K562 (cell line): ENCODE data around the gene KLK15. TPM values are rescaled to one million over a fixed set of nuclear protein-coding genes. Genes with fewer than 3 reads are reported as not detected.
A peak's percentile ranks its signal among the peaks of the same experiment; 100 is the strongest.

Experiments used
- ARID4B ChIP-seq: sonication (generic); formaldehyde crosslinking; IDR thresholded peaks from 2 replicates; pipeline ENCODE4 v1.8.0; 2022; ENCODE audit warnings: mild to moderate bottlenecking, missing genetic modification reagents
- FOXK1 ChIP-seq: sonication (generic); formaldehyde crosslinking; IDR thresholded peaks from 2 replicates; pipeline ENCODE4 v1.8.0; 2022; ENCODE audit warnings: missing genetic modification reagents, mild to moderate bottlenecking, borderline replicate concordance
- HDAC8 ChIP-seq: fragments of 450-650 bp; IDR thresholded peaks from 2 replicates; pipeline ENCODE4 v1.6.1; 2016; ENCODE audit warnings: mild to moderate bottlenecking, missing genetic modification characterization, moderate library complexity, missing compliant biosample characterization
- JUND ChIP-seq, 2 experiments: IDR thresholded peaks; 2 replicates in 1 of 2; 3 replicates in 1 of 2; pipeline ENCODE4 v1.6.1; 2011; ENCODE audit warnings: borderline replicate concordance in 2 of 2, low read depth in 2 of 2, low read length in 2 of 2, improper control_type of control experiment in 1 of 2, missing biosample characterization in 1 of 2, missing genetic modification characterization in 1 of 2, missing genetic modification reagents in 1 of 2
- PHF8 ChIP-seq: fragments of 200-600 bp; sonication (generic); IDR thresholded peaks from 2 replicates; pipeline ENCODE4 v1.6.1; 2012; ENCODE audit warnings: mixed run types, mild to moderate bottlenecking, inconsistent platforms, low read length, moderate library complexity, borderline replicate concordance
- REST ChIP-seq, 2 experiments: fragments of 450-650 bp; formaldehyde crosslinking in 1 of 2; IDR thresholded peaks; 2 replicates each; pipeline versions ENCODE4 v1.4.0 to v1.6.1; 2014 to 2020; ENCODE audit warnings: mild to moderate bottlenecking in 2 of 2, borderline replicate concordance in 1 of 2, low read depth in 1 of 2
- SIRT6 ChIP-seq: IDR thresholded peaks from one replicate; pipeline ENCODE4 v1.6.1; 2012; ENCODE audit warnings: low read depth, mild to moderate bottlenecking, control low read depth, inconsistent platforms, low read length, moderate library complexity
- TFAP4 ChIP-seq: sonication (generic); formaldehyde crosslinking; IDR thresholded peaks from 2 replicates; pipeline ENCODE4 v1.8.0; 2022; ENCODE audit warnings: missing genetic modification reagents, mild to moderate bottlenecking, moderate library complexity, borderline replicate concordance
- polyA plus RNA-seq, 8 experiments: library from polyadenylated mRNA; depleted of rRNA in 4 of 8; stranded (reverse) in 5 of 8; unstranded in 3 of 8; fragments of >200 nt; fragmentation: Nextera tagmentation in 2 of 8; fragmentation: Illumina TruSeq in 1 of 8; extraction: Ambion mirVana in 2 of 8; extraction: Trizol in 1 of 8; gene quantifications; 2 replicates each; pipeline versions ENCODE4 v1.2.1 to v1.2.3, GENCODE V29; 2011 to 2014; ENCODE audit warnings: inconsistent platforms in 1 of 8, missing spikeins in 1 of 8
- total RNA-seq, 7 experiments: library from RNA; depleted of rRNA in 6 of 7; stranded (reverse); fragments of >200 nt in 6 of 7; fragmentation: Illumina TruSeq in 2 of 7; extraction: Trizol in 2 of 7; gene quantifications; 2 replicates each; pipeline versions ENCODE4 v1.2.1 to v1.2.3, GENCODE V29; 2011 to 2021; ENCODE audit warnings: low replicate concordance in 1 of 7

KLK15 gene
- total and polyA plus RNA-seq, 9 of the 15 experiments (the other 6 are each of a cell fraction or from before 2014, with no cell fraction given): not detected

- peak; percentile 69; the same call in 1 of the 2 replicates for TF ChIP-seq REST (IDR thresholded peaks at IDR 0.05; ENCODE audit: borderline replicate concordance)
- peak; percentile 6; the same call in 1 of the 2 replicates for TF ChIP-seq REST (CRISPR knock-in tag; IDR thresholded peaks at IDR 0.05; ENCODE audit: low read depth)
- TF ChIP-seq HDAC8 (tag): no peak
- TF ChIP-seq TFAP4 (CRISPR knock-in tag): peak; percentile 50; the same call in 1 of the 2 replicates
- TF ChIP-seq ARID4B (CRISPR knock-in tag): 0 out of 2 replicates have a peak, but pooled peaks have one; percentile 53
- TF ChIP-seq FOXK1: no peak
- no peak for TF ChIP-seq JUND (IDR thresholded peaks at IDR 0.05; ENCODE audit: borderline replicate concordance, low read depth, low read length)
- no peak for TF ChIP-seq JUND (tag; IDR thresholded peaks at IDR 0.05; ENCODE audit: borderline replicate concordance, low read depth, low read length)
- peak; percentile 70 for TF ChIP-seq SIRT6
- no peak for TF ChIP-seq PHF8
Measured at GRCh38 chr19:50794074-50794875, 39.1 kb downstream of the KLK15 start (continued).
